ENCODE results near the gene ANKEF1.
A peak's percentile ranks its signal among the peaks of the same experiment; 100 is the strongest.

The ANKEF1 gene

GRCh38 chr20:10034717-10035571, at the start of gene ANKEF1:
ANKEF1 (plus strand) TSS chr20:10034987; CDS start chr20:10038302, 3,315 bp downstream.
- no peak within 1 kb of the TSS for H3K27ac ChIP-seq (ENCODE audit: low read length)

GRCh38 chr20:9985281-9985680, 49.5 kb upstream of the ANKEF1 start:
- Histone ChIP-seq H3K4me3 (ENCODE audit: low read depth in 1 of 2, low read length in 2 of 2) (no peak overlapping the region), H3K4me1 (ENCODE audit: control insufficient read depth in 1 of 2, insufficient read depth in 2 of 2, low read length in 2 of 2) (no peaks in the 10 kb centered on the region), H3K9me3 (ENCODE audit: control insufficient read depth in 1 of 2, low read length in 2 of 2) (no peaks in the 10 kb centered on the region), H3K36me3 (ENCODE audit: control insufficient read depth in 1 of 2, insufficient read depth in 2 of 2, low read length in 2 of 2) (no peaks in the 10 kb centered on the region), H3K27ac (ENCODE audit: low read length) (no peak overlapping the region), H3K27me3 (ENCODE audit: low read depth, low read length) (no peaks in the 10 kb centered on the region)

More at GRCh38 chr20:10034717-10035571, at the start of gene ANKEF1:
- H3K36me3 ChIP-seq (ENCODE audit: control insufficient read depth in 1 of 2, insufficient read depth in 2 of 2, low read length in 2 of 2) = no peaks in the 10 kb centered on the region
- H3K9me3 ChIP-seq (ENCODE audit: control insufficient read depth in 1 of 2, low read length in 2 of 2) = no peaks in the 10 kb centered on the region
- H3K27me3 ChIP-seq (ENCODE audit: low read depth, low read length) = no peaks in the 10 kb centered on the region
- peak within 1 kb of the TSS; percentile 49 to 67 for H3K4me3 ChIP-seq (ENCODE audit: low read depth in 1 of 2, low read length in 2 of 2)
- H3K4me1 ChIP-seq (ENCODE audit: control insufficient read depth in 1 of 2, insufficient read depth in 2 of 2, low read length in 2 of 2) = peaks cover 0 to 5% of the 10 kb centered on the region in 2 donors

- Histone ChIP-seq H3K9me3 (ENCODE audit: control insufficient read depth in 1 of 2, low read length in 2 of 2) (no peaks in the 10 kb centered on the region), H3K4me3 (ENCODE audit: low read depth in 1 of 2, low read length in 2 of 2) (no peak overlapping the region), H3K27ac (ENCODE audit: low read length) (no peak overlapping the region), H3K27me3 (ENCODE audit: low read depth, low read length) (no peaks in the 10 kb centered on the region), H3K36me3 (ENCODE audit: control insufficient read depth in 1 of 2, insufficient read depth in 2 of 2, low read length in 2 of 2) (no peaks in the 10 kb centered on the region), H3K4me1 (ENCODE audit: control insufficient read depth in 1 of 2, insufficient read depth in 2 of 2, low read length in 2 of 2) (no peaks in the 10 kb centered on the region)
These were observed 49.0 kb upstream of the ANKEF1 start for GRCh38 chr20:9985773-9986172.

GRCh38 chr20:9989066-9989724, 45.6 kb upstream of the ANKEF1 start:
- Histone ChIP-seq H3K4me3 (ENCODE audit: low read depth in 1 of 2, low read length in 2 of 2) (no peak overlapping the region), H3K4me1 (ENCODE audit: control insufficient read depth in 1 of 2, insufficient read depth in 2 of 2, low read length in 2 of 2) (no peaks in the 10 kb centered on the region), H3K27me3 (ENCODE audit: low read depth, low read length) (no peaks in the 10 kb centered on the region), H3K36me3 (ENCODE audit: control insufficient read depth in 1 of 2, insufficient read depth in 2 of 2, low read length in 2 of 2) (no peaks in the 10 kb centered on the region), H3K9me3 (ENCODE audit: control insufficient read depth in 1 of 2, low read length in 2 of 2) (no peaks in the 10 kb centered on the region), H3K27ac (ENCODE audit: low read length) (no peak overlapping the region)

- no peaks in the 10 kb centered on the region for H3K27me3 ChIP-seq (ENCODE audit: low read depth, low read length)
- H3K27ac ChIP-seq (ENCODE audit: low read length) = no peak overlapping the region
- H3K9me3 ChIP-seq (ENCODE audit: control insufficient read depth in 1 of 2, low read length in 2 of 2) = no peaks in the 10 kb centered on the region
- no peaks in the 10 kb centered on the region for H3K4me1 ChIP-seq (ENCODE audit: control insufficient read depth in 1 of 2, insufficient read depth in 2 of 2, low read length in 2 of 2)
- H3K36me3 ChIP-seq (ENCODE audit: control insufficient read depth in 1 of 2, insufficient read depth in 2 of 2, low read length in 2 of 2) = no peaks in the 10 kb centered on the region
- no peak overlapping the region for H3K4me3 ChIP-seq (ENCODE audit: low read depth in 1 of 2, low read length in 2 of 2)
These were observed 41.6 kb upstream of the ANKEF1 start for GRCh38 chr20:9993137-9993536.

GRCh38 chr20:9994676-9995075, 40.1 kb upstream of the ANKEF1 start:
- H3K4me3 ChIP-seq (ENCODE audit: low read depth in 1 of 2, low read length in 2 of 2) = no peak overlapping the region
- H3K4me1 ChIP-seq (ENCODE audit: control insufficient read depth in 1 of 2, insufficient read depth in 2 of 2, low read length in 2 of 2) = no peaks in the 10 kb centered on the region
- H3K9me3 ChIP-seq (ENCODE audit: control insufficient read depth in 1 of 2, low read length in 2 of 2) = no peaks in the 10 kb centered on the region
- no peak overlapping the region for H3K27ac ChIP-seq (ENCODE audit: low read length)
- H3K27me3 ChIP-seq (ENCODE audit: low read depth, low read length) = no peaks in the 10 kb centered on the region
- no peaks in the 10 kb centered on the region for H3K36me3 ChIP-seq (ENCODE audit: control insufficient read depth in 1 of 2, insufficient read depth in 2 of 2, low read length in 2 of 2)

GRCh38 chr20:9995510-9996272, 39.1 kb upstream of the ANKEF1 start:
- Histone ChIP-seq H3K27me3 (ENCODE audit: low read depth, low read length) (no peaks in the 10 kb centered on the region), H3K36me3 (ENCODE audit: control insufficient read depth in 1 of 2, insufficient read depth in 2 of 2, low read length in 2 of 2) (no peaks in the 10 kb centered on the region), H3K9me3 (ENCODE audit: control insufficient read depth in 1 of 2, low read length in 2 of 2) (no peaks in the 10 kb centered on the region), H3K4me3 (ENCODE audit: low read depth in 1 of 2, low read length in 2 of 2) (no peak overlapping the region), H3K27ac (ENCODE audit: low read length) (no peak overlapping the region), H3K4me1 (ENCODE audit: control insufficient read depth in 1 of 2, insufficient read depth in 2 of 2, low read length in 2 of 2) (no peaks in the 10 kb centered on the region)

- Histone ChIP-seq H3K9me3 (ENCODE audit: control insufficient read depth in 1 of 2, low read length in 2 of 2) (no peaks in the 10 kb centered on the region), H3K27me3 (ENCODE audit: low read depth, low read length) (no peaks in the 10 kb centered on the region), H3K27ac (ENCODE audit: low read length) (no peak overlapping the region), H3K36me3 (ENCODE audit: control insufficient read depth in 1 of 2, insufficient read depth in 2 of 2, low read length in 2 of 2) (no peaks in the 10 kb centered on the region), H3K4me1 (ENCODE audit: control insufficient read depth in 1 of 2, insufficient read depth in 2 of 2, low read length in 2 of 2) (no peaks in the 10 kb centered on the region), H3K4me3 (ENCODE audit: low read depth in 1 of 2, low read length in 2 of 2) (no peak overlapping the region)
These were observed 37.8 kb upstream of the ANKEF1 start for GRCh38 chr20:9996944-9997343.

GRCh38 chr20:9999645-10000044, 35.1 kb upstream of the ANKEF1 start:
- H3K4me1 ChIP-seq (ENCODE audit: control insufficient read depth in 1 of 2, insufficient read depth in 2 of 2, low read length in 2 of 2) = no peaks in the 10 kb centered on the region
- H3K27ac ChIP-seq (ENCODE audit: low read length) = no peak overlapping the region
- no peak overlapping the region for H3K4me3 ChIP-seq (ENCODE audit: low read depth in 1 of 2, low read length in 2 of 2)
- H3K9me3 ChIP-seq (ENCODE audit: control insufficient read depth in 1 of 2, low read length in 2 of 2) = no peaks in the 10 kb centered on the region
- no peaks in the 10 kb centered on the region for H3K27me3 ChIP-seq (ENCODE audit: low read depth, low read length)
- H3K36me3 ChIP-seq (ENCODE audit: control insufficient read depth in 1 of 2, insufficient read depth in 2 of 2, low read length in 2 of 2) = no peaks in the 10 kb centered on the region

- Histone ChIP-seq H3K27ac (ENCODE audit: low read length) (no peak overlapping the region), H3K27me3 (ENCODE audit: low read depth, low read length) (no peaks in the 10 kb centered on the region), H3K9me3 (ENCODE audit: control insufficient read depth in 1 of 2, low read length in 2 of 2) (no peaks in the 10 kb centered on the region), H3K36me3 (ENCODE audit: control insufficient read depth in 1 of 2, insufficient read depth in 2 of 2, low read length in 2 of 2) (no peaks in the 10 kb centered on the region), H3K4me3 (ENCODE audit: low read depth in 1 of 2, low read length in 2 of 2) (no peak overlapping the region), H3K4me1 (ENCODE audit: control insufficient read depth in 1 of 2, insufficient read depth in 2 of 2, low read length in 2 of 2) (no peaks in the 10 kb centered on the region)
These were observed 31.9 kb upstream of the ANKEF1 start for GRCh38 chr20:10002866-10003265.

- Histone ChIP-seq H3K36me3 (ENCODE audit: control insufficient read depth in 1 of 2, insufficient read depth in 2 of 2, low read length in 2 of 2) (no peaks in the 10 kb centered on the region), H3K4me1 (ENCODE audit: control insufficient read depth in 1 of 2, insufficient read depth in 2 of 2, low read length in 2 of 2) (no peaks in the 10 kb centered on the region), H3K27me3 (ENCODE audit: low read depth, low read length) (no peaks in the 10 kb centered on the region), H3K9me3 (ENCODE audit: control insufficient read depth in 1 of 2, low read length in 2 of 2) (no peaks in the 10 kb centered on the region), H3K27ac (ENCODE audit: low read length) (no peak overlapping the region), H3K4me3 (ENCODE audit: low read depth in 1 of 2, low read length in 2 of 2) (no peak overlapping the region)
These were observed 29.9 kb upstream of the ANKEF1 start for GRCh38 chr20:10004900-10005299.
